Transverse colon (tissue), 4 donors: Measurements from ENCODE around the gene NLRC4. TPM values are rescaled to one million over a fixed set of nuclear protein-coding genes. Genes with fewer than 3 reads are reported as not detected.

Experiments used
- DNase-seq: peaks from one replicate; pipeline ENCODE4 v3.0.0-alpha.2; 2019
- H3K27ac ChIP-seq, 4 donors: fragments of 200-600 bp; sonication (generic); 2 replicates each; pipeline ENCODE4 v1.5.1; 2016 to 2018; ENCODE audit warnings: inconsistent platforms in 4 of 4
- H3K27me3 ChIP-seq: fragments of 200-600 bp; sonication (generic); 2 replicates; pipeline ENCODE4 v1.5.1; 2017; ENCODE audit warnings: inconsistent platforms
- H3K36me3 ChIP-seq, 4 donors: fragments of 200-600 bp; sonication (generic); 2 replicates each; pipeline ENCODE4 v1.5.1; 2017 to 2019; ENCODE audit warnings: inconsistent platforms in 4 of 4
- H3K4me1 ChIP-seq, 4 donors: fragments of 200-600 bp; sonication (generic); 2 replicates each; pipeline ENCODE4 v1.5.1; 2017 to 2020; ENCODE audit warnings: inconsistent platforms in 4 of 4
- H3K4me3 ChIP-seq, 4 donors: fragments of 200-600 bp; sonication (generic); 1 replicate in 1 of 4; 2 replicates in 3 of 4; pipeline versions ENCODE4 v1.5.1 to v1.6.1; 2017 to 2019; ENCODE audit warnings: inconsistent platforms in 4 of 4
- H3K9me3 ChIP-seq, 2 donors: fragments of 200-600 bp; sonication (generic); 2 replicates each; pipeline ENCODE4 v1.5.1; 2017 to 2019; ENCODE audit warnings: inconsistent platforms in 2 of 2
- EP300 ChIP-seq: sonication (generic); formaldehyde crosslinking; IDR thresholded peaks from one replicate; pipeline ENCODE4 v1.6.1; 2017; ENCODE audit warnings: antibody characterized with exemption, low read depth
- POLR2A ChIP-seq: fragments of 450-650 bp; IDR thresholded peaks from one replicate; pipeline ENCODE4 v1.6.1; 2016; ENCODE audit warnings: antibody characterized with exemption, mild to moderate bottlenecking, moderate library complexity
- POLR2AphosphoS5 ChIP-seq, 3 donors: sonication (generic); formaldehyde crosslinking; IDR thresholded peaks; one replicate each; pipeline ENCODE4 v1.6.1; 2016; ENCODE audit warnings: antibody characterized with exemption in 3 of 3
- WGBS, 2 donors: methylation state at CpG; one replicate each; pipeline ENCODE4 v1.1.5; 2018; ENCODE audit warnings: low coverage in 1 of 2; 5-methylcytosine and 5-hydroxymethylcytosine counted together
- in situ Hi-C, 4 donors: fragments of 200-750 bp; cut with MboI; loops; one replicate each; pipeline versions ENCODE4 v1.15.0 to v1.15.1; 2017; ENCODE audit warnings: low sequenced_read_pairs in 3 of 4, low pct_ligation_motif_present in 1 of 4, low pct_unique_long_range_greater_than_20kb in 1 of 4
- intact Hi-C: fragments of 100-400 bp; cut with DNase I; formaldehyde crosslinking; loops from one replicate; pipeline ENCODE4 v1.15.1; 2023; ENCODE audit warnings: low total_unique reads
- total RNA-seq, 4 donors: library from RNA; depleted of rRNA; stranded (reverse); fragments of >200 nt; gene quantifications; one replicate each; pipeline ENCODE4 v1.1.0, GENCODE V29; 2016
- TF ChIP-seq, protein P1 (sequence below), 5 experiments: fragments of 200-600 bp in 3 of 5; fragments of 450-650 bp in 2 of 5; sonication (generic) in 3 of 5; IDR thresholded peaks; 1 replicate in 2 of 5; 2 replicates in 3 of 5; pipeline ENCODE4 v1.5.1; 2016 to 2017; ENCODE audit warnings: antibody characterized with exemption in 5 of 5, inconsistent platforms in 3 of 5, mild to moderate bottlenecking in 2 of 5, moderate library complexity in 1 of 5

NLRC4 gene
- total RNA-seq, 4 donors from 2014 or later = 0.20 to 1.4 (median 0.39) TPM

DNA sequence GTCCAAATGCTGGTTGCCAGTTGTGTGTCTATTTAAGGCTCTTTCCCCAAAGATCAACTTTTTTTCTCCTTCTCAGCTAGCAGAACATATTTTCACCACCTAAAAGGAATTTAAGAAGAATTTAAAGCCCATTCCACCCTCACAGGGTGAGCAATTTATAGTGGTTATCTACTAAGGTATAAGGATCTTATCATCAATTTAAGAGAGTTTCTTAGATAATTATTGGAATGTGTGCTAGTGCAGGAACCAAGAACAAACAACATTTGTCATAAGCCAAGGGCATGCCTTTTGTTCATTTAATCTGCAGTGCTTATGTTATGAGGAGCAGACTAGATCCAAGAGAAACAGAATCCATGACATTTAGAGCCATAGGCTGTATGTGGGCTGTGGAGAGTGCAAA lies 37.2 kb downstream of the NLRC4 start:
- intact Hi-C loops = no loop called here

DNA sequence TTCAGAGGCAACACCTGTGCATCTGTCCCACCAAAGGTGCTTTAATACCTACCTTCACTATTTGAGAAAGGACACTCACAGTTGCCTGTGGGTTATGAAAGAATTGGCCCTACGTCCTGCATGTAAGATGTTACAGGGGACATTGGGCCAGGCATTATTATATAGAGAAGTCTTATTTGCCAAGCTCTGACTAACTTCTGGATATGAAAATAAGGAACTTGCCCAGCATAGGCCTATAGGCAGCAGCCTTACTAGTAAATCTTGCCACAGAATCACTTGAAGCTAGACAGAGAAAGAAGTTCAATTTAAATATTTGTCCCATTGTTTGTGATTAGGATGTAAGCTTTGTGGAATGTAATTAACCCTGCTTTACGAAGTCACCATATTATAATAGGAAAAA lies 41.7 kb downstream of the NLRC4 start:
- Histone ChIP-seq H3K9me3 (no peaks in the 10 kb centered on the region), H3K27ac (no peak overlapping the region), H3K36me3 (peaks cover 0 to 47% (median 14%) of the 10 kb centered on the region in 4 donors), H3K4me3 (no peak overlapping the region), H3K4me1 (no peaks in the 10 kb centered on the region), H3K27me3 (no peaks in the 10 kb centered on the region)
- in situ Hi-C loops (no loop called here), intact Hi-C loops (no loop called here)
- DNase-seq = no peak
- TF ChIP-seq EP300 (no peak), POLR2AphosphoS5 (IDR thresholded peaks at IDR 0.05) (no peak), POLR2A (no peak)
- TF ChIP-seq, protein P1, sequence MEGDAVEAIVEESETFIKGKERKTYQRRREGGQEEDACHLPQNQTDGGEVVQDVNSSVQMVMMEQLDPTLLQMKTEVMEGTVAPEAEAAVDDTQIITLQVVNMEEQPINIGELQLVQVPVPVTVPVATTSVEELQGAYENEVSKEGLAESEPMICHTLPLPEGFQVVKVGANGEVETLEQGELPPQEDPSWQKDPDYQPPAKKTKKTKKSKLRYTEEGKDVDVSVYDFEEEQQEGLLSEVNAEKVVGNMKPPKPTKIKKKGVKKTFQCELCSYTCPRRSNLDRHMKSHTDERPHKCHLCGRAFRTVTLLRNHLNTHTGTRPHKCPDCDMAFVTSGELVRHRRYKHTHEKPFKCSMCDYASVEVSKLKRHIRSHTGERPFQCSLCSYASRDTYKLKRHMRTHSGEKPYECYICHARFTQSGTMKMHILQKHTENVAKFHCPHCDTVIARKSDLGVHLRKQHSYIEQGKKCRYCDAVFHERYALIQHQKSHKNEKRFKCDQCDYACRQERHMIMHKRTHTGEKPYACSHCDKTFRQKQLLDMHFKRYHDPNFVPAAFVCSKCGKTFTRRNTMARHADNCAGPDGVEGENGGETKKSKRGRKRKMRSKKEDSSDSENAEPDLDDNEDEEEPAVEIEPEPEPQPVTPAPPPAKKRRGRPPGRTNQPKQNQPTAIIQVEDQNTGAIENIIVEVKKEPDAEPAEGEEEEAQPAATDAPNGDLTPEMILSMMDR (IDR thresholded peaks at IDR 0.05) = no peak
- 96 to 100% methylated on average over 1 to 2 of the region's 2 CpGs for WGBS, 2 donors

More for the DNA sequence above, 37.2 kb downstream of the NLRC4 start:
- in situ Hi-C loops = no loop called here
- H3K27me3 ChIP-seq = no peaks in the 10 kb centered on the region
- H3K9me3 ChIP-seq = no peaks in the 10 kb centered on the region
- no peaks in the 10 kb centered on the region for H3K4me1 ChIP-seq
- DNase-seq = no peak
- TF ChIP-seq, protein P1 (IDR thresholded peaks at IDR 0.05) = no peak
- no peak for TF ChIP-seq POLR2AphosphoS5 (IDR thresholded peaks at IDR 0.05)
- no peak for TF ChIP-seq EP300
- no peak for TF ChIP-seq POLR2A
- H3K27ac ChIP-seq = no peak overlapping the region
- H3K4me3 ChIP-seq = no peak overlapping the region
- H3K36me3 ChIP-seq = peaks cover 0 to 14% (median 2%) of the 10 kb centered on the region in 4 donors

DNA sequence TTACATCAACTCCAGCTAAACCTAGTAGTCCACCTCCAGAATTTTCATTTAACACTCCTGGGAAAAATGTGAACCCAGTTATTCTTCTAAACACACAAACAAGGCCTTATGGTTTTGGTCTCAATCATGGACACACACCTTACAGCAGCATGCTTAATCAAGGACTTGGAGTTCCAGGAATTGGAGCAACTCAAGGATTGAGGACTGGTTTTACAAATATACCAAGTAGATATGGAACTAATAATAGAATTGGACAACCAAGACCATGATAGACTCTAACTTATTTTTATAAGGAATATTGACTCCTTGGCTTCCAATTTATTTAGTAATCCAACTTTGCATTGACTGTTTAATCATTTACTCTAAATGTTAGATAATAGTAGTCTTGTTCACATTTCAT lies 44.2 kb downstream of the NLRC4 start:
- no peak overlapping the region for H3K27ac ChIP-seq
- TF ChIP-seq, protein P1 (IDR thresholded peaks at IDR 0.05) = no peak
- no peak for TF ChIP-seq POLR2A
- no peak for TF ChIP-seq EP300
- no peak for TF ChIP-seq POLR2AphosphoS5 (IDR thresholded peaks at IDR 0.05)
- H3K36me3 ChIP-seq = peaks cover 0 to 47% (median 14%) of the 10 kb centered on the region in 4 donors
- no peaks in the 10 kb centered on the region for H3K9me3 ChIP-seq
- H3K4me3 ChIP-seq = no peak overlapping the region
- in situ Hi-C loops (no loop called here), intact Hi-C loops (no loop called here)
- H3K4me1 ChIP-seq = no peaks in the 10 kb centered on the region
- no peaks in the 10 kb centered on the region for H3K27me3 ChIP-seq
- DNase-seq = no peak

DNA sequence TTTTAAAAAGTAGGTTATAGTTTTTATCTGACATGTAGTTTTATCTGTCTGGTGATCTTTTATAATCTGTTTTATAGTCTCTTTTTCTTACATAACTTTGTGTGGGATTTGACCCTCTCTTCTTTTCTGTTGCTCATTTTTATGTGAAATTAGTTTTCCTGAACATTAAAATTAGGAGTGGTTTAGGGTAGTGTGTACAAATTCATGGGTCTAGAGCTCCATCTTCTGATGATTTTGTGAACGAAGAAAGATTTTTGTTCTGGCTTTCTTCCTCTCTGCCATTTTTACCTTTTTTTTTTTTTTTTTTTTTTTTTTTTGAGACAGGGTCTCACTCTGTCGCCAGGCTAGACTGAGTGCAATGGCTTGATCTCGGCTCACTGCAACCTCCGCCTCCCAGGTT lies 52.4 kb downstream of the NLRC4 start:
- TF ChIP-seq POLR2A = no peak
- TF ChIP-seq EP300 = no peak
- TF ChIP-seq, protein P1 (IDR thresholded peaks at IDR 0.05) = no peak
- no peak for TF ChIP-seq POLR2AphosphoS5 (IDR thresholded peaks at IDR 0.05)
- Histone ChIP-seq H3K36me3 (peaks cover 0 to 16% (median 7%) of the 10 kb centered on the region in 4 donors), H3K27ac (no peak overlapping the region), H3K4me1 (no peaks in the 10 kb centered on the region), H3K4me3 (no peak overlapping the region), H3K9me3 (no peaks in the 10 kb centered on the region), H3K27me3 (no peaks in the 10 kb centered on the region)
- 67 to 94% methylated on average over 1 to 4 of the region's 4 CpGs for WGBS, 2 donors
- intact Hi-C loops = no loop called here
- in situ Hi-C loops = no loop called here
- no peak for DNase-seq
